SKM-1 treated with dmso at 0.1 percent for 144 hours (cell line): ENCODE measurements around the gene SMAD3.

ENCODE experiments used
- DNase-seq: peaks from one replicate; lab custom pipeline; 2025; ENCODE audit not compliant: unreplicated experiment; lab: John Stamatoyannopoulos, UW

SMAD3 gene

DNA sequence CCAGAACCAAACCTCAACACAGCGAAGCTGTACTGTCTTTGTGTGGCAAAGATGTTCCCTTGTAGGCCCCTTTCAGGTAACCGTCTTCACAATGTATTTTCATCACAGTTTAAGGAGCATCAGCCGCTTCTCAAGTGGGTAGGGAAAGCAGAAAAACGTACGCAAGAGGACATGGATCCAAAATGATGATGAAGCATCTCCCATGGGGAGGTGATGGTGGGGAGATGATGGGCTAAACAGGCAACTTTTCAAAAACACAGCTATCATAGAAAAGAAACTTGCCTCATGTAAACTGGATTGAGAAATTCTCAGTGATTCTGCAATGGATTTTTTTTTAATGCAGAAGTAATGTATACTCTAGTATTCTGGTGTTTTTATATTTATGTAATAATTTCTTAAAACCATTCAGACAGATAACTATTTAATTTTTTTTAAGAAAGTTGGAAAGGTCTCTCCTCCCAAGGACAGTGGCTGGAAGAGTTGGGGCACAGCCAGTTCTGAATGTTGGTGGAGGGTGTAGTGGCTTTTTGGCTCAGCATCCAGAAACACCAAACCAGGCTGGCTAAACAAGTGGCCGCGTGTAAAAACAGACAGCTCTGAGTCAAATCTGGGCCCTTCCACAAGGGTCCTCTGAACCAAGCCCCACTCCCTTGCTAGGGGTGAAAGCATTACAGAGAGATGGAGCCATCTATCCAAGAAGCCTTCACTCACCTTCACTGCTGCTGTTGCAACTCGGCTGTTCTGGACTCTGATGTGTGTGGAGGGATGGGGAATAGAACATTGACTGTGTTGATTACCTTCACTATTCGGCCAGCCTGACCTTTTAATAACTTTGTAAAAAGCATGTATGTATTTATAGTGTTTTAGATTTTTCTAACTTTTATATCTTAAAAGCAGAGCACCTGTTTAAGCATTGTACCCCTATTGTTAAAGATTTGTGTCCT, 129.0 kb downstream of the SMAD3 start:
- DNase-seq, result no peak

GRCh38 chr15:67195305-67195704, 129.9 kb downstream of the SMAD3 start:
- no peak for DNase-seq

DNA sequence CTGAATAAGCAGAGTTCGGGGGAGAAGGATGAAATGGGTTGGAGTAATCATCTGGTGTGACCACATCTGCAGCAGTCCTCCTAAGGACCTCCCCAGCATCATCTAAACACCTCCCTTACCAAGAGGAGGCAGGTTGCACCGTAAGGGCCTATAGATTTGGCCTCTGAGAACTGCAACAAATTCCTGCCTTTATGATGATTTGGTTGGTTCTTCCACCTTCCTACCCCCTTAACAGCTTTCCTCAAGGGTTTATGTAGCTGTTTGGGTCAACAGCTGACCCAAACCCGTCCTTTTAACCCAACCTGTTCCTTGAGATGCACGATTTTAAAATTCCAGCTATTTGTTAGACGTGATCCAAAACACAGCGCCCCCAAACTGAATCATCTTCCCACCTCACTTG, 130.8 kb downstream of the SMAD3 start:
- DNase-seq, result no peak

DNA sequence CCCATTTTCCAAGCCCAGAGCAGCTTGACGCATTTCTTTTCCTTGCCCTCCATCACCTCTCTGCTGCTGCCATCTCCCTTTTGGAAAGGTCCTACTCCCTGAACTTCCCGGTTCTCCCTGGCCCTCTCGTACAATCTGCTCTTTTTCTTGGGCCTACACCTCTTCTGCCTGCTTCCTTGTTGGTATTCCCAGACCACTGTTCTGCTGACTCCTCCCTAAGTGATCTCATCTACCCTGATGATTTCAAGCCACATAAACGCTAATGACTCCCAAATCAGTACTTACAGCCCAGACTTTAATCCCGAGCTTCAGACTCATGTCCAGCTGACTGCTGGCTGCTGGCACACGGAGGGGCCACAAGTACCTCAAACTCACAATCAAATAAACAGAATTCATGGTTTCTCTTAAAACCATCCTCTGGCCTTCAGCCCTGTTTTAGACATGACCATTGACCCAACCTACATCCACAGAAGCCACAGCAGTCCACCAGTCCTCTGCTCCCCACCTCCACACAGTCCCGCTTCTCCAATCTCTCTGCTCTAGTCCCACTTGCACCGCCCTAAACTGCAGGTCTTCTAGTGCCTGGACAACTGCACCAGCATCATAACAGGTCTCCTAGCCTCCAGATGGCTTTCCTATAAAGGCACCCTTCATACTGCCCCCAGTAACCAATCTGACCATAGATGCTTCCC, 131.4 kb downstream of the SMAD3 start:
- no peak for DNase-seq

DNA sequence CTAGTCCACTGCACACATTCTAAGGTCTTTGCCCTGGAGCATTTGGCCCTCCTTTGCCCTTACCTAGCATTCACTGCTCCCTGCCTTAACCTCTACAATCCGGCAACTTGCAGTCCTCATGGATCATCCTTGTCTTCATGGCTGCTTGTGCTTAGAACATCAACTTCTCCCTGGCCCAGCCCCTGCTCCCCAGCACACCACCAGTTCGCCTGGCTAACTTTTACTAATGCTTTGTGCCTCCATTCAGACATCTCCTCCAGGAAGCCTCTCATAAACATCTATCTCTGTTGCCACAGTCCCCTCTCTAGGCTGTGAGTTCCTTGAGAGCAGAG, 131.9 kb downstream of the SMAD3 start:
- no peak for DNase-seq

DNA sequence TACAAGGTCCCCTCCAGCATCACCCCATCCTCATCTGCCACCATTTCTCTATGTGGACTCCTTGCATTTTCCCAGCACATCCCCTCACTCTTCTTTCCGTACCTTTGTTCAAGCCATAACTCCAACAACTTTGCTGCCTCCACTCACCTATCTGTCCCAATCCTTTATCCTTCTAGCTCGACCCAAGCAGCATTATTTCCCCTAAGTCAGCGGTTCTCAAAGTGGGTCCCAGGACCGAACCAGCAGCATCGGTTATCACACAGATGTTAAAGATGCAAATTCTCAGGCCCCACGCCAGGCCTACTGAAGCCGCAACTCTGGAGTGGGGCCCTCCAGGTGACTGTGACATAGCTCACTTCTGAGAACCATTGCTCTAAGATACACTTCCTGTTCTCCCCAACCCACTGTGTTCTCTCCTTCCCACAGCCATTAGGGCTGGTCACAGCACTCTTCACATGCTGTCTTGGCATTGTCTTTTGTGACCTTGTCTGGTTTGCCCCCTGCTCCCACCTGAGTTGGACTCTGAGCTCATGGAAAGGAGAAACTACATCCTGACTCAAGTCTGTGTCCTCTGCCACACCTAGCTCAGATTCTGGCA, 132.9 kb downstream of the SMAD3 start:
- no peak for DNase-seq

DNA sequence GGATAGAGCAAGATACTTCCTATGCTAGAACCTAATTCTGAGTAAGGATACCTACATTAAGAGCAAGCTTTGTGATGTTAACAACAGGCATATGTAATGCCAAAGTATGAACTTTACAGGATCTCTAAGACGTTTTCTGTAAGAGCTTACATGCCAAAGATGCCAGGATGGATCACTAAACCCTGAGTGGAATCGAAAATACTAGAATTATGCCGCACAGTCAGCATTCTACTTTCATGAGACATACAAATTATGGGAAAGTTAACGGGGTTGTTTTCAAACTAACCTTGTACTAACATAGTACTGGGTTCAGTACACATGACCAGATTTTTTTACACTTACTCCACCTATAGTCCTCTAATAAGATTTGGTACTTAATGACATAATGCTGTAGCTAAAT, 134.0 kb downstream of the SMAD3 start:
- no peak for DNase-seq

DNA sequence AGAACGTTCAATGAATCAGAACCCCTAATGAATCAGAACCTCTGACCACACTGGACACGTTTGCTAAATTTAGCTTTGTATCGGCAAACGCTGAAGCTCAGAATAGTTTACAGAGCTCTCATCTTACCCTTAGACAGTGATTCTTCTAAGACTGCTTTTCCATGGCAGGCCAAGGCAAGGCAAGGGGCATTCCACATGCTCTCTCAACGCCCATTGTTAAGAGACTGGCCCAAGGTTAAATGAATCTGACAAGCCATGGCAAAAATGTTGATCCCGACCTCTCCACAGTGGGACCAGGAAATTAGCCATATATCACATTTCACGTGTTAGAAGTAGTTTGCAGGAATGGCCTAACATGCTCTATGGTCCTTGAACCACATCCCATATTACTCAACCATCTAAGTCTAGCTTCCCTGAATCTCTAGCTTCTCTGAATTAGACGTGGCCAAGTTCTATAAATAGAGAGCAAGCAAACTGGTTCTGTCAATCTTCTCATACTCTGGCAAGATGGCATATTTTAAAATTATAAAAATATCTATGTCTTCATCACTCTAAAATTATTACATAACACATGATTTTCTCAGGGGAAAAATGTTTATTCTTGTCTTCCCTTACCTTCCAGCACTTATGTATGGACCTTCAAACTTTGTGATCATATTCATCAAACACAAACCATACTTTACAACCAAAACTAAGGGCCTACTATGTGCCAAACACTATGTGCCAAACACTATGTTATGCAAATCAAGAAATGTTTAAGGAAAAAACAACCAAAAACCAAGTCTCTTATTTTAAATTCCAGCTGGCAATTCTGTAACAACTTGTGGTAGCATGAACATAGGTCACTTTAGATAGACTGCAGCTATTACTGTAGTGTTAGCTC, 134.7 kb downstream of the SMAD3 start:
- peak; percentile 10 for DNase-seq

DNA sequence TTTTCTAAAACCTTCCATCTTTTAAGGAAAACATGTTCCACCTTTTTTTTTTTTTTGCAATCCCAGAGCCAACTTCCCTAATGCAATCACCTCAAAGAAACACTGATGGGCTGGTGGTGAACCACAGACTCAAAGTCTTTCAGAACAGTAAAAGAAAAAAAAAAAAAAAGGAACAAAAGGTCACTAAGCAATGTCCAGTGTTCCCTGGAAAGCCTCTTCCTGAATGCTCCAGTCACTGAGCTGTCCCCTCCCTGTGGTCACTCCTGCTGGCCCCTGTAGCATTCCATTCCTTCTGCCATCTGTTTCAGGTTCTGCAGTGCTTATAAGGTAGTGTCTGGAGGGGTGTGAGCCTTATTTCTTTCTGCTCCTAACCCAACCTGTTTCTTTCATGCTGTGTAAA, 135.7 kb downstream of the SMAD3 start:
- peak; percentile 57 for DNase-seq

DNA sequence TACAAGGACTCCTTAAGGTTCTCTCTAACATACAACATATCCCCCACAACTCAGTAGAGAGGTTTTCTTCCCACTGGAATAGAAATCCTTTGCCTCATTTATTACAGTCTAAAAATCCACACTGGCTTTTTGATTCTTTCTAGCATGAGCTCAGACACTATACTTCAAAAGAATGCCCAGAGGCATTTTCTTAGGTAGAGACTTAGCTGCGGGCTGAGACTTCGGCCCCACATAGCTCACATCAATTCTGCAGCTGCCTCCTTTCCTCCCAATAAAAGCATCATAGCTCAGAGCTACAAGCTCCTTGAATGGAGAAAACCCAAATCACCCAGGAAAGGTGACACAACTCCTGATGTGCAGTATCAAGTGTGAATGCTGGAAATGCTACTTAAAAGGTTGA, 136.7 kb downstream of the SMAD3 start:
- DNase-seq, result no peak

DNA sequence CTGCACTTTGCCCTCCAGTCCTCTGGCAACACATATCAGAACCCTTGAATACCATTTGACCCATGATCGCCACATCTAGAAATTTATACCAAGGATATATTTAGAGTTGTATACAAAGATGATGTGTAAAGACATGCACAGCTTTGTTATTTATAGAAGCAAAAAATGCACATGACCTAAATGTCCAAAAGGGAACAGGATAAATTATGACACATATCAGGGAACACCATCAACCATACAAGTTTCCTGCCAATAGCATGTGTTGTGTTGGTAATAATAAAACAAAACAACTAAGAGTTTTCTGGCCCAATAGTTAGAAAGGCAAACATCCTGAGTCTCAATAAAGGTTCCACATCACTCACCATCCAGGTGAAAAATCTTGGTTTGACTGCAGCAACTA, 137.6 kb downstream of the SMAD3 start:
- DNase-seq, result no peak

DNA sequence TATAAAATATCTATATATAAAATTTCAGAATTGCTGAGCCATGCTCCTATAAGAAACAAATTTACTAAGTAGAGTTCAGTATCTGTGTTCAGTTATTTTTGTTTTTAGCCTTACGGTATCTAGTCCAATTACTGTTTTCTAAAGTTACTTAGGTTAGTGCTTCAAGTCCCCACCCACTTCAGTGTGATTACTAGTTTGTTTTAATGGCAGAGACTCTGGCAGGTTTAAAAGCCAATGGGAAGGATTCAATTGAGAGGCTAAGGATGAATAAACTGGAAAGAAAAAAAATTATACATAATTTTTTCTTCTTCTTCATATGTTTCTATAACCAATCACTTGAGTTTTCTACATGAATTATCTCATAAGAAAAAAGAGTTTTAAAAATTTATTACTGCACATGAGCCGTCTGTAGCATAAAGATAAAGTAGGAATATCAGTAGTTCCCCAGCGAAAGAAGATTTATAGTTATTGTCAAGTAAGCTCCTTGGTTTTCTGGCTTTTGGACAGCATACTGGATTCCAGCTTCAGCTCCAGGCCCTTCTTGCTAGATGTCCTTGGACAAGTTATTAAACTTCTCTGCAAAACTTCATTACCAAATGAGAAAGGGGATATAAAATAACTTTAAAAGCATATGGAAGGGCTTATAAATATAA, 142.3 kb downstream of the SMAD3 start:
- no peak for DNase-seq

DNA sequence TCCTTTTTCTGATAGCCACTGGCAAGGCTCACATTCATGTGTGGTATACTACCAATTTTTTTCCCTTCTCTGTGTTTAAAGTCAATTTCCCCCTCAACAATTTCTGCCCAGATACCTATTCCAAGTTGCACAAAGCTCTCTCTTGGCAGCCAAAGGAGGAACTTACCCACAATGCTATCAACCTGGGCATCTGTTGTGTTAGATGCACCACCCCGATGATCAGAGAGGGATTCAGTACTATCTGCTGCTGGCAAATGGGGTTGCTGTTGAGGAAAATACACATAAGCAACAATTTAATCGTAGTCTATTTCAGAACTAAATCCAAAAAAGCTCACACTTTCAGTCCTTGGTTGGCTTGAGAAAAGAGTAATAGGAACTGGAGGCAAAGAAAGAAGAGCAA, 143.0 kb downstream of the SMAD3 start:
- DNase-seq, result no peak

DNA sequence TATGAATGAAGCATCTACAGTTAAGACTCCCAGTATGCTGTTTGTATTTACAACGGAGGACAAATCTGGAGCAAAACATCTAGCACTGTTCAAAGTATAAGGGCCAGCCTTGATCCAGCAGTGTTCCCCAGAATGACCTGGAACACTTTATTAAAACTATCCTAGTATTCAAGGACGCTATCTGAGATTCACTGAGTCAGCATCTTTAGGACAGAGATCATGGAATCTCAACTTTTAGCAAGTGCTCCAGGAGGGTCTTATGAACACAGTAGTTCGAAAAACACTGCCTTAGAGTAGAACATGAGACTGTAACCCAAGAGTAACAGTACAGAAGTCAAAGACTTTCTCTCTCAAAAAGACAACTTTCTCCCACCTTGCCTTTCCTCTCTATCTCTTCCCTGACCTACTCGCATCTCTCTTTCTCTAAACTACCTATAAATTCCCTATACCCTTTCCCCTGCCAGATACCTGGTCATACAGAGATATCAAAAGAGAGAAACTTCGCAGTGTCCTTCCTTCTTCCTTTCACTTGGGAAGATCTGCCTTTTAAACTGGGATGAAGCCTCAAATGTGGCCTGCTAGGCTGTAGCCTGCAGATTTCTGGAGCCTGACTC, 145.3 kb downstream of the SMAD3 start:
- no peak for DNase-seq

DNA sequence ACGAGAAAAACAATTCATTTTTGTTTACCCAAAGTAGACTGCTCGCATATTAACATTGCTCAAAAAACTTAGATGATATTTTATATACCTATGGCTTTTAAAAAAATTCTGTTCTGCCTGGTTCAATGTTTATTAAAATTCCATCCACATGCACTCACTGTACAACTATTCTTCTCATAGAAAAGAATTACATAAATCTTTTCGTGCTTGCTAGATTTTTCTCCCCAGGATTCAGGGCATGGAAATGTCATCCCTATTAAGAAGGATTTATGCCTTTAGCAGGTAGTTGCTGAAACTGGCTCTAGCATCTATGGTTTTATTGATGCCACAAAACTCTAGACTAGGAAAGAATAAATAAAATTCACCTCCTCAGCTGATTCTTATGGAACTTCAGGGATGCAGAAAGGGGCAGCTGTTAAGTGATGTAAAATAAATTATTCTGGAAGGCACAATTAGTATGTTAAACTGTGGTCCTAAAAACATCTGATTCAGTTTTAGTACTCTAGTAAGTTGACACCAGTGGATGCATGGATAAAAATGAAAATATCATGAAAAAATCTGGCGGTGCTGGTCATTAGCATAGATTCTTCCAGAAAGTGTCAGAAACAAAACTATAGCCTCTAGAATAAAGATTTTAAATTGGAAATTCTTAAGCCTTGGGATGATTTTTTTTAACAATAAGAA, 147.4 kb downstream of the SMAD3 start:
- DNase-seq, result no peak

DNA sequence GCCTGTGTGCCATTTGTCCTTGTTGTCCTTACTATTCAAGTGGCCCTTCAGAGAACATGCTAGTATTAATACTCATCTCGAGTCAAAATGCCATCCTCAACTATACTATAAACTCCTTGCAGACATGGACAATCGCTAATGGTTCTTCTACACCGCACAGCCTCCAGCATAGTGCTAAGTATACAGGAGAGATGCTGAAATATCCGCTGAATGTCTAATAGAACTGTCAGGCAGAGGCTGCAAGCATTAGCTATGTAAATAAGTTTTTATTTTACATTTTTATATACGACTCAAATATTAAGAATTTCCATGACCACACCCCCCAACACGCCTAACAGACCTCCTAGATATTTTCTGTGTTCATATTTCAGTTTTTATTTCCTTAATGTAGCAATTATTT, 149.7 kb downstream of the SMAD3 start:
- no peak for DNase-seq

GRCh38 chr15:67216859-67217258, 151.5 kb downstream of the SMAD3 start:
- DNase-seq, result no peak

DNA sequence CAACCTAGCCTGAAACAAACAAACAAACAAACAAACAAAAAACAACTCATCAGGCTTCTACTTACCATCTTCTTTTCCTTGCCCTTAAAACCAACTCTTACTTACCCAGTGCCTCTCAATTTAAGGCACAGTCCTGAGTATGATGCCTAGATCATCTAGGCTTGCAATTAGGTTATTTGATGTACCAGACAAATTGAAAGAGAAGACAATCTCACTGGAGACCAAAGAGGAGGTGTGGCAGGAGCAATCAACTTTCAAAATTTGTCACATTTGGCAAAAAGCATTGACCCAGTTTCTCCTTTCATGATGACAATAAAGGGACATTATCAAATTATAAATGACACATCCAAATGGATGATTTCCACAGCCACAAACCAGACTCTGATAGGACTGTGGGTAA, 153.0 kb downstream of the SMAD3 start:
- no peak for DNase-seq

GRCh38 chr15:67219288-67219687, 153.9 kb downstream of the SMAD3 start:
- DNase-seq, result no peak

- no peak for DNase-seq
Measured at GRCh38 chr15:67224889-67225288, 159.5 kb downstream of the SMAD3 start.
